ENCODE measurements around the gene AGFG1.
A peak's percentile ranks its signal among the peaks of the same experiment; 100 is the strongest.

The AGFG1 gene

DNA sequence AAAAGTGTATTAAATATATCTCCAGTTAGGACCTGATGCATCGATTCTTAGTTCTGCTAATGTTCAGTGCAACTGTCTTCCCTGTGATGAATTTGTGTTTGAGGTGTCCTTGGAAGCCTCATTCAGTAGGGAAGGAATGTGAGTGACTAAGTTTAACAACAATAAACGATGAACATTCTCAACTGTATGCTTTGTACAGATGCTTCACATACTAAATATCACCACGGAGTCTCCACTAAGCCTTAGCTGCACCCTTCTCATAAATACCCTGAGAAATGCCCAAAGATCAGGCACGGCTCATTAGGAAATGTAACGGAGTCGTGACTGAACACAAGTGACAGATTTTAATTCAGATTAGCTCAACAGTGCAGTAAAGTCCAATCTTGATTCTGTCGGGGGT is 24.4 kb upstream of the AGFG1 start:
- Histone ChIP-seq H3K9me3 (no peaks in the 10 kb centered on the region), H4K20me1 (no peaks in the 10 kb centered on the region), H3K27me3 (no peaks in the 10 kb centered on the region), H3K27ac (no peak overlapping the region), H3K4me3 (no peak overlapping the region), H3K9ac (no peak overlapping the region), H3K4me2 (no peak overlapping the region), H3K4me1 (peaks cover 29% of the 10 kb centered on the region), H3K36me3 (no peaks in the 10 kb centered on the region)
- no peak for TF ChIP-seq Cebpa-rat (IDR thresholded peaks at IDR 0.05)

DNA sequence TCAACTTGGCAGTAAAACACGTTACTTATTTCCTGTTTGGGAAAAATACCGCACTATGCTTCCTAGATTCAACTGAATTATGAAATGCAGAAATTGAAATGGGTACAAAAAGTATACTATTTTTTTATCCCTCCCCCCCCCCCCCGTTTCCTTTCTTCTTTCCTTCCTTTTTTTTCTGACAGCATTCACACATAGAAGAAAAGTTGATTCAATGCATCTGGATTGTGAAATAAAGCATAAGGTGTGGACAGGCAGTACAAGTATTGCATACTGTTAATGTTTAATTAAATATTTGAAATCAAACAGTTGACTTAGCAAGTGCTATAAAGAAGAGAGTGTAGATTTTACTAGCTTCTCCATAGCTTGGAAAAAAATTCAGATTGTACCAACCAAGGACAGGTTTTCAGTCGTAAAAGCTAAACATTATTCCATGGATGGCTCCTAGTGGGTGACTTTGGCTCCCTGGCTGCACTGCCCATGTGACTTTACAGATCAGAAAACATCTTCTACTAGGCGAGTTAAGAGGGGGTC is 21.6 kb upstream of the AGFG1 start:
- H3K9ac ChIP-seq, result 0 out of 2 replicates have a peak overlapping the region, but pooled peaks have one; percentile 22
- no peaks in the 10 kb centered on the region for H3K9me3 ChIP-seq
- H3K4me2 ChIP-seq, result peak overlapping the region; percentile 78
- H3K27me3 ChIP-seq, result no peaks in the 10 kb centered on the region
- peak overlapping the region; percentile 23; the same call in 1 of the 2 replicates for H3K27ac ChIP-seq
- H4K20me1 ChIP-seq, result no peaks in the 10 kb centered on the region
- H3K4me1 ChIP-seq, result peaks cover 33% of the 10 kb centered on the region
- no peaks in the 10 kb centered on the region for H3K36me3 ChIP-seq
- peak overlapping the region; percentile 3; the same call in 1 of the 2 replicates for H3K4me3 ChIP-seq
- no peak for TF ChIP-seq Cebpa-rat (IDR thresholded peaks at IDR 0.05)

DNA sequence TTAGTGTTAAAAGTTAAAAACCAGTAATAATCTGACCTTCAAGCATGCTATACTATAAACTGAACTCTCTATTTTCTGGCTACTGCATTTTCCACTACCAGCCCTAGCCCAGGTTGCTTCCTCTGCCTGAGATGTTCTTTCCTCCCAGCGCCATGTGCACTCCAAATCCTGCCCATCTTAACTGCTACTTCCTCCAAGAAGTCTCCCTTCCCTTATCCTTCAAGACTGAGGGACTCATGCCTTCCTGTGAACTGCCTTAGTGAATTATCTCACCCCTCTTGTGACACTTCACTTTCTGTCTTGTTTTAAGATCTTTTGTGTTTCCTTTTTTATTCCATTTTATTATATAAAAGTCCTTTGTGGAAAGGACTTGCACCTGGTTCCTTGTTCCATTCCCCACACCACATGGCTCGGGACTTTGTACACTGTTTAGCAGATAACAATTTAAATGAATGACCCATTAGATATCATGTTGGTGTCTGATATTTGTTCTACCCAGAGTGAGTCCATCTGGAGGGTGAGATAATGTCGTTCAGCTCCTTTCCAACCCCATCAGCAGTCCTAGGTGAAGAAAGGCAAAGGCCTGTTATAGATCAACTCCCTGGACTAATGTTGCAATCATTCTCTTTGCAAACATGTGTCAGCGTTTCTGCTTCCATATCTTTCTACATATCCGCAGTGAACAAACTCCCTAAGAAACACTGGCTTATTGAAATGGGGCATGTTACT is 20.9 kb upstream of the AGFG1 start:
- Histone ChIP-seq H3K4me3 (no peak overlapping the region), H3K36me3 (no peaks in the 10 kb centered on the region), H3K4me1 (peaks cover 34% of the 10 kb centered on the region), H3K9me3 (no peaks in the 10 kb centered on the region), H3K4me2 (peak overlapping the region; percentile 78), H3K9ac (no peak overlapping the region), H4K20me1 (no peaks in the 10 kb centered on the region), H3K27me3 (no peaks in the 10 kb centered on the region), H3K27ac (peak overlapping the region; percentile 23; the same call in 1 of the 2 replicates)
- TF ChIP-seq Cebpa-rat (IDR thresholded peaks at IDR 0.05), result no peak

DNA sequence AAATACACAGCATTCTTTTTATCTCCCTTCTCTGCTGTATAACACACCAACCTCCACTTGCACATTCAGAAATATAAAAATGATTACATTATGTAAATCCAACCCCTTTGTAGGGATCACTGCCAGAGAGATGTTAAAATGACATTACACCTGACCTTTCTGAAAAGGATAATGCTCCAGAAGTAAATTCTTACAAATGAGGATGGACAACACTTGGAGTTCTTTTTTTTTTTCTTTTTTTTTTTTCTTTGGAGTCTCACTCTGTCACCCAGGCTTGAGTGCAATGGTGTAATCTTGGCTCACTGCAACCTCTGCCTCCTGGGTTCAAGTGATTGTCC is 20.3 kb upstream of the AGFG1 start:
- H3K27ac ChIP-seq, result no peak overlapping the region
- no peak overlapping the region for H3K9ac ChIP-seq
- no peaks in the 10 kb centered on the region for H3K27me3 ChIP-seq
- H3K9me3 ChIP-seq, result no peaks in the 10 kb centered on the region
- H3K4me1 ChIP-seq, result peaks cover 34% of the 10 kb centered on the region
- H4K20me1 ChIP-seq, result no peaks in the 10 kb centered on the region
- no peak for TF ChIP-seq Cebpa-rat (IDR thresholded peaks at IDR 0.05)
- H3K4me2 ChIP-seq, result no peak overlapping the region
- no peak overlapping the region for H3K4me3 ChIP-seq
- no peaks in the 10 kb centered on the region for H3K36me3 ChIP-seq

DNA sequence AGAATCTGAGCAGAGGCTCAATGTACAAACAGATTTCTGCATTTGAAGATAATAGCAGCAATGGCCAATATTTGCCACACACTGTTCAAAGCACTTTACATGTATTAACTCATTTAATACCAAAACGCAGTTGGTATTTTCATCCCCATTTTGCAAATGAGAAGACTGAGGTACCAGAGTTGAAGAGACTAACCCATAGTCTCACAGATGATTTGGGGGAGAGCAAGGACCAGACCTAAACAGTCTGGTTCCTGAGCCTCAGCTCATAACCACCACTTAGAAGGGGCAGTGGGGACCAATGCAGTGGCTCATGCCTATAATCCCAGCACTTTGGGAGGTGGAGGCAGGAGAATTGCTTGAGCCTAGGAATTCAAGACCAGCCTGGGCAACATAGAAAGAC is 18.1 kb upstream of the AGFG1 start:
- Histone ChIP-seq H3K9ac (no peak overlapping the region), H3K27me3 (no peaks in the 10 kb centered on the region), H3K27ac (no peak overlapping the region), H3K36me3 (no peaks in the 10 kb centered on the region), H3K9me3 (no peaks in the 10 kb centered on the region), H3K4me3 (no peak overlapping the region), H4K20me1 (no peaks in the 10 kb centered on the region), H3K4me1 (peaks cover 36% of the 10 kb centered on the region), H3K4me2 (no peak overlapping the region)
- no peak for TF ChIP-seq Cebpa-rat (IDR thresholded peaks at IDR 0.05)

DNA sequence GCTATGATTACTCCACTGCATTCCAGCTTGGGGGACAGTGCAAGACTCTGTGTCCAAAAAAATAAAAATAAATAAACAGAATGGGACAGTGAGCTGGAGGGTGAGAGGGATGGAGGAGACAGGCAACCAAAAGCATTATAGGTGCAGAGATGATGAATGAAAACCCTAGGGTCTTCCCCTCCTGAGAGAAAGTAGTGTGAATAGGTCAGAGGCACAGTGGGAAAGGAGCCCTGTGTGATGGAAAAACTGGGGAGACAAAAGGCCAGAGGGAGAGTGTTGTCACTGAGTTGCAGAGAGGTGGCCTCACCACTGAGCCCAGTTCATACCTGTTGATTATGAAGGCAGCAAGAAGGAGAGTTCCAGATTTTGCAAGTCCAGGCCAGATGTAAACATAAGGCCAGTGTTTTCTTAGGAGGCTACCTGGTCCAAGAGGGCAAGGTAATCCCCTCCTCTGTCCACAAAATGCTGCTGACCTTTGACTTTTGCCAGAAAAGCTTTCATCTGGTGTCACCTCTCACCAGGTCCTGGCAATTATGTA is 17.6 kb upstream of the AGFG1 start:
- Histone ChIP-seq H3K9me3 (no peaks in the 10 kb centered on the region), H3K36me3 (no peaks in the 10 kb centered on the region), H4K20me1 (no peaks in the 10 kb centered on the region), H3K27me3 (no peaks in the 10 kb centered on the region), H3K9ac (no peak overlapping the region), H3K4me2 (peak overlapping the region; percentile 13; the same call in 1 of the 2 replicates), H3K4me3 (no peak overlapping the region), H3K4me1 (peaks cover 37% of the 10 kb centered on the region), H3K27ac (no peak overlapping the region)
- no peak for TF ChIP-seq Cebpa-rat (IDR thresholded peaks at IDR 0.05)

DNA sequence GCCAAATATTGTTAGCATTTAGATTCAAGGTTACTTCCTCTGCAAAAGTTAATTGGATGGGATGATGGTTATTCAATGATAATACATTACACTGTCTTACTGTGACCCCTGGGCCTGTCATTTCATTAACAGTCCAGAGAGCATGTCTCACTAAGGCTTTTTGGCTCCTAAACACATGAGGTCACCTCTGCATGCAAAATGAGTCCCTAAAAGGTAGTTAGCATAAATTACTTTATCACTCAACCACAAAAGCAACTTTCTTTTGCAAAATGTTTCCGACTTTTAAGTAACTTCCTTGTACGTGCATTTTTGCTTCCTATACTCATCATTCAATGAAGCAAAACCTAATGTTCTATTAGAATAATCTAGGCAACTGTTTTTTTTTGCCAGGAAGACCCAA is 16.8 kb upstream of the AGFG1 start:
- Histone ChIP-seq H3K4me1 (peaks cover 37% of the 10 kb centered on the region), H3K4me3 (no peak overlapping the region), H3K4me2 (peak overlapping the region; percentile 13; the same call in 1 of the 2 replicates), H4K20me1 (no peaks in the 10 kb centered on the region), H3K9ac (no peak overlapping the region), H3K27ac (no peak overlapping the region), H3K9me3 (no peaks in the 10 kb centered on the region), H3K27me3 (no peaks in the 10 kb centered on the region), H3K36me3 (no peaks in the 10 kb centered on the region)
- no peak for TF ChIP-seq Cebpa-rat (IDR thresholded peaks at IDR 0.05)

DNA sequence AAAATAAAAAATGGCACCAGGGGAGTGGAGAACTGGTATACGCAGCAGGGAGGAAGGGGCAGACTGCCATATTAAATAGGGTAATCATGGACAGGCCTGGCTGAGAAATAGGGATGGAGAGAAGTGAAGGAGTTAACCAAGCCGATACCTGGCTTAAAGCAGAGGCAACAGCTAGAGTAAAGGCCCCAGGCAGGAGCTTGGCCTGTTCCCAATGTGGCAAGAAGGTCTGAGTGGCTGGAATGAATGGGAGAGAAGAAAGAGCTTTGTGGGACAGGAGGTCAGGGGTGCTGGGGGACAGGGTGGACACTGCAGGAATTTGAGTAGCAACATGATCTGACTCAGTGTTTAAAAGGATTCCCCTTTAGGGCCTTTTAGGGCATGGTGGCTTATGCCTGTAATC is 15.9 kb upstream of the AGFG1 start:
- H3K27me3 ChIP-seq, result no peaks in the 10 kb centered on the region
- no peak overlapping the region for H3K27ac ChIP-seq
- H3K4me3 ChIP-seq, result no peak overlapping the region
- no peak overlapping the region for H3K9ac ChIP-seq
- H3K9me3 ChIP-seq, result no peaks in the 10 kb centered on the region
- no peaks in the 10 kb centered on the region for H4K20me1 ChIP-seq
- TF ChIP-seq Cebpa-rat (IDR thresholded peaks at IDR 0.05), result no peak
- no peak overlapping the region for H3K4me2 ChIP-seq
- no peaks in the 10 kb centered on the region for H3K36me3 ChIP-seq
- H3K4me1 ChIP-seq, result peaks cover 37% of the 10 kb centered on the region

DNA sequence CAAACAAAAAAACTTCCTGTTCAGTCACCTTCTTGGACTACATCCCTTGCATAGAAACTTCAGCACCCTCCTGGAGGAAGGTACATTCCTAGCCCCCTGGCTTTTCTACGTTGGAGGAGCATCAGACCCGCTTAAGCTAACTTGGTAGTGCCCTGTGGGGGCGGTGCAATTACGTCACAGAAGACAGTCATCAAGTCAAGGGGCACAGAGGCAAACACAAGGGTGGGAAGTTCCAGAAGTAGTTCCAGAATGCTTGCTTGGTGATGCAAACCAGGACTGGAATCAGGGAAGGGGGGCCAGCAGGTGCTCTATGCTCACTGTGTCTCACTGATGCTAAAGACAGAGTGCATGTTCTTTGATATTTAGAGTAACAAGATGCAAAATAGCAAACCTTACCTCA is 15.2 kb upstream of the AGFG1 start:
- Histone ChIP-seq H4K20me1 (no peaks in the 10 kb centered on the region), H3K27ac (no peak overlapping the region), H3K9ac (no peak overlapping the region), H3K4me2 (no peak overlapping the region), H3K4me3 (no peak overlapping the region), H3K9me3 (no peaks in the 10 kb centered on the region), H3K27me3 (no peaks in the 10 kb centered on the region), H3K36me3 (no peaks in the 10 kb centered on the region), H3K4me1 (peaks cover 31% of the 10 kb centered on the region)
- TF ChIP-seq Cebpa-rat (IDR thresholded peaks at IDR 0.05), result no peak

DNA sequence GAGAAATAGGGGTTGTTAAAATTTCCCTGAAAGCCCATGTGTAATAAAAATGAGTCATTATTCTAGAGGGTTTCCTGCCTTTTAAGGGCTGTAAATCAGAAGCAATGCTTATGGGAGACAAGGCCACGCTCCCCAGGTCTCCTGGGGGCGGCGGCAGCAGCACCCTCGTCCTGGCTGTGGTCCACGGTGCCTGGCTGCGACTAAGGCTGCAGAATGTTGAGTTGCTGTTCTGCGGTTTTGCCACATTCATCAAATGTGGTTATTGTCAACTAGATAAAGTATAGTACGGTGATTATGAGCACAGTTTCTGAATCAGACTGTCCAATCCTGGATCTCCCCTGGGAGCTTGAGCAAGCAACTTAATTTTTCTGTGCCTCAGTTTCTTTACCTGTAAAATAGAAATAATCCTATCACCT is 11.9 kb upstream of the AGFG1 start:
- no peak overlapping the region for H3K27ac ChIP-seq
- no peaks in the 10 kb centered on the region for H3K9me3 ChIP-seq
- H3K9ac ChIP-seq, result no peak overlapping the region
- H3K4me1 ChIP-seq, result peaks cover 41% of the 10 kb centered on the region
- H3K27me3 ChIP-seq, result no peaks in the 10 kb centered on the region
- TF ChIP-seq Cebpa-rat (IDR thresholded peaks at IDR 0.05), result no peak
- no peaks in the 10 kb centered on the region for H4K20me1 ChIP-seq
- peak overlapping the region; percentile 57 for H3K4me2 ChIP-seq
- H3K36me3 ChIP-seq, result no peaks in the 10 kb centered on the region
- no peak overlapping the region for H3K4me3 ChIP-seq

Measured in BLaER1 (cell line).